HG03045 (cell line): Measurements from ENCODE around the gene SLC9B1.
"Not testable (repeated sequence)": the region's sequence is repeated elsewhere in the genome, so short reads cannot be mapped to it uniquely, and the experiment has no call there.

Source experiments
- ATAC-seq: cut with Tn5 transposase; IDR thresholded peaks from one replicate; pipeline ENCODE4 v1.9.1; 2021; ENCODE audit warnings: mild to moderate bottlenecking, moderate library complexity; ENCODE audit not compliant: unreplicated experiment

SLC9B1 gene

DNA sequence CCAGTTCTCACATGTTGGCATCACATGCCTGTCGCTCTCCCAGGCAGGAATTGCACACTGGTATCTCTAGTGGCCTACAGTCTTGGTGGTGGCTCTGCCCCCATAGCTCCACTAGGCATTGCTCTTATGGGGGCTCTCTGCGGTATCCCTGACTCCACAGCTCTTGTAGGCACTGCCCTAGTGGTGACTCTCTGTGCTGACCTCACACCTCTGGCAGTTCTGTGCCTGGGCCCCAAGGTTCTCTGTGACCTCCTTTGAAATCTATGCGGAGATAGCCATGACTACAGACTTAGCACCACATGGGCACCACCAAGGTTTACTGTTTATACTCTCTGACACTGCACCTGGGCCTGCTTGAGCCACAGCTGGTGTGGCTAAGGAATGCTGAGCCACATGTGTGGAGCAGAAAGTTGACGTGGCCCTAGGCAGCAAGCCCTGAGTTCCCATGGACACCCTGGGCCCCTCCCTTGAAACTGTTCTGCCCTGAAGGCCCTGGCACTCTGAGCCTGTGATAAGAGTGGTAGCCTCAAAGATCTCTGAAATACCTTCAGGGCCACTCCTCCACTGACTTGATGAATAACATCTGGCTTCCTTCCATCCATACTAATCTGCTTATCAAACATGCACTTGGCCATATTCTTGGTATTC is 8.0 kb downstream of the SLC9B1 start:
- no peak for ATAC-seq

DNA sequence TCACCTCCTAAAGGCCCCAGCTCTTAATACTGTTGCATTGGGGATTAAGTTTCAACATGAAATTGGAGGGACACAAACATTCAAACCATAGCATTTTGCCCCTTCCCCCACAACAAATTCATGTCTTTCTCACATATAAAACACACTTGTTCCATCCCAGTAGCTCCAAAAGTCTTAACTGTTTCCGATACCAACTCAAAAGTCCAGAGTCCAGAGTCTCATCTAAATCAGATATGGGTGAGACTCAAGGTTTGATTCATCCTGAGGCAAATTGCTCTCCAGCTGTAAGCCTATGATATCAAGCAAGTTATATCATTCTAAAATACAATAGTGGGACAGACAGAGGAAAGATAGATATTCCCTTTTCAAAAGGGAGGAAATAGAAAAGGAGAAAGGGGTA is 8.7 kb downstream of the SLC9B1 start:
- no peak for ATAC-seq

DNA sequence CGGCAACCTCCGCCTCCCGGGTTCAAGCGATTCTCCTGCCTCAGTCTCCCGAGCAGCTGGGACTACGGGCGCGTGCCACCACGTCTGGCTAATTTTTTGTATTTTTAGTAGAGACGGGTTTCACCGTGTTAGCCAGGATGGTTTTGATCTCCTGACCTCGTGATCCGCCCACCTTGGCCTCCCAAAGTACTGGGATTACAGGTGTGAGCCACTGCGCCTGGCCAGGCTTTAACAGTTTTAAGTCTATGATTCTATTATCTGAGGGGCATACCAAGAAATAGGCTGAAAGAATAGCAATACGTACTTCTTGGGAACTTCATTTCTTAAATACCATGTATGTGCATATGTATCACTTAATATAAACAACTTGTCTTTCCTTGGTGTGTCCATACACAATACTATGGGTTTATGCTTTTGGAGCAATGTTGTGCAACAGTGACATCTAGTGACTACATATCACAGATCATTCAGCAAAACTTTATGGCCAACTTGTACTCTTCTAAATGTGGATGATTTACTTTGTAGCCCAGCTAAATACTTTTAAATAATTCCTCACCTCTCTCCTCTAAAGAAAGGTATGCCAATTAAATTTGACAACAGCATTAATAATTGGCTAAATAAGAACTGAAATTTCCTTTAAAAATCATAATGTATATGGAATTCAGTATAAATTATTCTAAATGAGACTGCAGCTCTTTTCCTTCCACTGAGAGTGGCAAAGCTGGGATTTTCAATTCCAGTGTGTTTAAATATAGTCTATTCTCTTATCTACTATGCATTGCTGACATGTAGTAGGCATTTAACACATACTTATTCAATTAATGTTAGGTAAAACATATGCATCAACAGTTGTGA is 10.4 kb downstream of the SLC9B1 start:
- ATAC-seq: peak; percentile 76

DNA sequence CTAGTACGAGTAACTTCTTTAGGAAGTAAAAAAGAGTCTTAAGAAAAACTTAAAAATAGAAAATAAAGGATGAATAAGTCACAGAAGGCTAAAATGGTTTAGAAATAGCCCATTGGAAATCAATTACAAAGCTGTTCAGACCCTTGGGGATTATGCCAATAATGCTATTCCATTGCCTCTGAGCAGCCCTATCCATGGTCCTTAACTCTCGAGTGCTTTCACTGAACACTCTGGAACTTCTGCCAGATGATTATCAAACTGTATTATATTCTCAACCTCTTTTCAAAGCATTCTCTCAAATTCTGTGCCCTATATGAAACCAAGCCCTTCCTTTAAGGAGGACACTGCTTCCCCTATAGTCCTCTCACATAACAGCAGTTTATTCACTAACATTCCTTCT is 17.0 kb downstream of the SLC9B1 start:
- ATAC-seq: no peak

DNA sequence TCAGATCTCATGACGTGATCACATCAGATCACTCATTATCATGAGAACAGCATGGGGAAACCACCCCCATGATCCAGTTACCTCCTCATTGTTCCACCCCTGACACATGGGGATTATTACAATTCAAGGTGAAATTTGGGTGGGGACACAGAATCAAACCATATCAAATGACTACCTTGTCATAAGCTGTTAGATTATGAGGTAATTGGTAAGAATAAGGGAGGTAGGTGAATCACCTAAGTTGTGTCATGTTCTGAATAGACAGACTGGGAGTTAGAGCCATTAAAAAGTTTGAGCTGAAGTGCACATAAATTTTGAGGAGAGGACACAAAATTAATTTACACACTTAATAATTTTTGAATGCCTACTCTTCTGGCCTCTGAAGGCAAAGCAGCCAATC is 24.7 kb downstream of the SLC9B1 start:
- ATAC-seq: no peak

DNA sequence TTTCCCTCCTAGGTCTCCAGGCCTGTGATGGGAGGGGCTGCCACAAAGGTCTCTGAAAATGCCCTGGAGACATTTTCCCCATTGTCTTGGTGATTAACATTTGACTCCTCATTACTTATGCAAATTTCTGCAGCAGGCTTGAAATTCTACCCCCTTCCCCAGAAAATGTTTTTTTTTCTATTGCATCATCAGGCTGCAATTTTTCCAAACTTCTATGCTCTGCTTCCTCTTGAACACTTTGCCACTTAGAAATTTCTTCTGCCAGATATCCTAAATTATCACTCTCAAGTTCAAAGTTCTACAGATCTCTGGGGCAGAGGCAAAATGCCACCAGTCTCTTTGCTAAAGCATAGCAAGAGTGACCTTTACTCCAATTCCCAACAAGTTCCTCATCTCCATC is 25.5 kb downstream of the SLC9B1 start:
- ATAC-seq: not testable (repeated sequence)

DNA sequence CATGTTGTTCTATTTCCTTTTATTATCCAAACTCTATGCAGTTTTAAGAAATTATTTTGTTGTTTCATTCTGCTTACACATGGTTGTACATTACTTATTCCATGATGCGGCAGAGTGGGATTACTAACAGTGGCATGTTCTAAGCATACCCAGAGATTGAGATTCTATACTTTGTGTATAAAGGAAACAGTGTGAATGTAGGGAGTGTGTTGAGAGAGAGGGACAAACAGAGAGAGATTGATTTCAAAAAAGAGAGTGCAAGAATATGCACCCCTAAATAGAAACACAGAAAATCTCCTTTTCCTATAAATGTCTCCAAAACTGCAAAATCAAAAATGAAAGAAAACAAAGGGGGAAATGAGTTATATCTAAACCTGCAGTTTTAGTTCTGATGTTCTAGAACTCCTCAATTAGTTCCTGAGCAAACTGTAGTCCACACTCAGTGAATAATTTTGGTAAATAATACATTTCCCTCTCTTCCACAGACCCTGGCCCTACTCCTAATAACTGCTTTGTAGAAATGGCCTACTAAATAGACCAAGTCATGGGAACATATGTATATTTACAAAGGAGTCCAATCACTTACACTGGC is 31.0 kb downstream of the SLC9B1 start:
- ATAC-seq: no peak

DNA sequence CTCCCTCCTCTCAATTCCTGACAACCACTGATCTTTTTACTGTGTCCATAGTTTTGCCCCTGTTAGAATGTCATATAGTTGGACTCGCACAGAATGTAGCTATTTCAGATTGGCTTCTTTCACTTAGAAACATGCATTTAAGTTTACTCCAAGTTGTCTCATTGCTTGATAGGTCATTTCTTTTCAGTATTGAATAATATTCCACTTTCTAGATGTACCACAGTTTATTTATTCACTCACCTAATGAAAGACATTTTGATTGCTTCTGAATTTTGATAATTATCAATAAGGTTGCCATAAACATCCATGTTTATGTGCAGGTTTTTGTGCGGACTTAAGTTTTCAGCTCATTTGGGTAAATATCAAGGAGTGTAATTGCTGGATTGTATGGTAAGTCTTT is 38.5 kb downstream of the SLC9B1 start:
- no peak for ATAC-seq

DNA sequence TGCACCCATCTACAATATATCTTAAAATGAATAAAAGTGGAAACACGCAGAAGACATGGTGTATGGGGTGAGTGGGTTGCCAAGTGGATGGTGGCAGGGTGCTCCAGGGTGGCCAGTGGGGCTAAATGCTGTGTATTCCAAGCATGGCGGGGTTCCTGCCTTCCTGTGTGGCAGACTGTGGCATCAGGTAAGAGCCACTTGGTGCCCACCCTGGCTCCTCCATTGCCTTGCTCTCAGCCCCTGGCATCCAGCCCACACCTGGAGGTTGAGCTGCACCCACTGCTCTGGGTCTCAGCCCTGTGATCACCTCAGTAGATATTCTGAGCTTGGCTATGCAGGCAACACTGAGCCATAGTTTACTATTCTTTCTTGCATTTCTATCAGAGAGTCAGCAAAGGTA is 57.7 kb downstream of the SLC9B1 start:
- ATAC-seq: not testable (repeated sequence)

DNA sequence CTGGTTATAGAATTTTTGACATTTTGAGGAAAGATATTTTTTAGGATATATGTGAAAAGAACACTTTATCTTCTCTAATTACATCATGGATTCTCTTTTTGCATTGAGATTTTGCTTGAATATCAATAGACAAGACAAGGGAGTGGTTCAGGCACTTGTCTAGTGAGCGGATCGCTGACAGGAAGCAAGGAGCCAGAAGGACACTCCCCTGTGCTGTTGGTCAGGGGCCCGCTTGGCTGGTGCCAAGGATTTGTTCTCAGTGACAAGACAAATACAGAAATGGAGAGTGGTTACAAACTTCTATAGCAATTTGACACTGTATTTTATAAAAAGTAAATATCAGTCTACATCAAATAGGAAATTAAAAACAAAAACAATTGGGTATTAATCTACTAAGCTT is 60.0 kb downstream of the SLC9B1 start:
- no peak for ATAC-seq

DNA sequence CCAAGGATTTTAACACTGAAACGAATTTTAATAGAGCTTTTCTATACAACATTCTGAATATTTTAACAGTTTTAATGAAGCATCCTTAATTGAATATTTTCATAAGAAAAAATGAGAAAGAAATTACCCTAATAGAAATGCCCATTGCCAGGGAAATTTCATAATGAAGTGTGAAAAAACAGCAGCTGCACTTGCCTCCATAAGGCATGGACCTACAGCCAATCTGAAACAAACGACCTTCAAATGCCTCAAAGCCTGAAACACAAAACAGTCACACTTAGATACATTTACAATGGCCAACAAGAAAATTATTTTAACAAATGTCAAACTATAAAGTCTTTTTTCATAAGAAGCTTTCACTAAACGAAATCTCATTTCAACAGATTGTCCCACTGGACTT is 74.4 kb downstream of the SLC9B1 start:
- no peak for ATAC-seq

DNA sequence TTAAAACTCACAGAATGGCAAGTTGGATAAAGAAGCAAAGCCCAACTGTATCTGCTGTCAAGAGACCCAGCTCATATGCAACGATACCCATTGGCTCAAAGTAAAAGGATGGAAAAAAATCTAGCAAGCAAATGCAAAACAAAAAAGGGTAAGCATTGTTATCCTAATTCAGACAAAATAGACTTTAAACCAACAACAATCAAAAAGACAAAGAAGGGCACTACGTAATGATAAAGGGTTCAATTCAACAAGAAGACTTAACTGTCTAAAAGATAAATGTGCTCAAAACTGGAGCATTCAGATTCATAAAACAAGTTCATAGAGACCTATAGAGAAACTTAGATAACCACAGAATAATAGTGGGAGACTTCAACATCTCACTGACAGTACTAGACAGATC is 81.4 kb downstream of the SLC9B1 start:
- ATAC-seq: not testable (repeated sequence)

DNA sequence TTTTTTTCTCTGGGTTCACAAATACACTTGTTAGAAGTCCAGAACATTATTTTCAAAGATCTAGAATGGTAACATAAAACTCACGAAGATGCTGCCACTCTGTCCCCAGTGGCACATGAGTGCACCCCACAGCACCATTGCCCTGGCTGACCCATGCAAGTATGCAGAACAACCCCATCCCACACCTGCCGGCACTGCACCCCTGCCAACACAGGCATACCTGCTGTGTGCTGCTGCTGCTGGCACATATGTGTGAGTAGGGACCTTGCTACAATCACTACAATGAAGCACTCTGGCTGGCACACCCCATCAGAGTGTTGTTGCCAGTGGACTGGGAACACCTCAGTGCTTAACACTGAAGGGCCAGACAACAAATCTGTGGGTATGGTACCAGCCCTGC is 83.8 kb downstream of the SLC9B1 start:
- no peak for ATAC-seq

DNA sequence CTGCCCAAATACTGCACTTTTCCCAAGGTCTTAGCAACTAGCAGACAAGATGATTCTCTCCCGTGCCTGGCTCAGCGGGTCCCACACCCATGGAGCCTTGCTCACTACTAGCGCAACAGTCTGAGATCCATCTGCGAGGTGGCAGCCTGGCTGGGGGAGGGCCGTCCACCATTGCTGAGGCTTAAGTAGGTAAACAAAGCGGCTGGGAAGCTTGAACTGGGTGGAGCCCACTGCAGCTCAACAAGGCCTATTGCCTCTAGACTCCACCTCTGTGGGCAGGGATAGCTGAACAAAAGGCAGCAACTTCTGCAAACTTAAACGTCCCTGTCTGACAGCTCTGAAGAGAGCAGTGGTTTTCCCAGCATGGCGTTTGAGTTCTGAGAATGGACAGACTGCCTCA is 99.8 kb downstream of the SLC9B1 start:
- ATAC-seq: not testable (repeated sequence)

DNA sequence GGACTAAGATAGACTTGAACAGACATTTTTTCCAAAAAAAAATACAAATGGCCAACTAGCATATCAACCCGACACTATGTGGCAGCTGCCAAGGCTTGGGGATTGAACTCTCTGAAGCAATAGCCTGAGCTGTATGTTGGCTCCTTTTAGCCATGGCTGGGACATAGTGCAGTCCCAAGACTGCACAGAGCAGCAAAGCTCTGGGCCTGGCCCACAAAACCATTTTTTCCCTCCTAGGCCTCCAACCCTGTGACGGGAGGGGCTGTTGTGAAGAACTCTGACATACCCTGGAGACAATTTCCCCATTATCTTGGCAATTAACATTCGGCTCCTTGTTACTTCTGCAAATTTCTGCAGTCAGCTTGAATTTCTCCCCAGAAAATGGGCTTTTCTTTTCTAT is 100.6 kb downstream of the SLC9B1 start:
- no peak for ATAC-seq

DNA sequence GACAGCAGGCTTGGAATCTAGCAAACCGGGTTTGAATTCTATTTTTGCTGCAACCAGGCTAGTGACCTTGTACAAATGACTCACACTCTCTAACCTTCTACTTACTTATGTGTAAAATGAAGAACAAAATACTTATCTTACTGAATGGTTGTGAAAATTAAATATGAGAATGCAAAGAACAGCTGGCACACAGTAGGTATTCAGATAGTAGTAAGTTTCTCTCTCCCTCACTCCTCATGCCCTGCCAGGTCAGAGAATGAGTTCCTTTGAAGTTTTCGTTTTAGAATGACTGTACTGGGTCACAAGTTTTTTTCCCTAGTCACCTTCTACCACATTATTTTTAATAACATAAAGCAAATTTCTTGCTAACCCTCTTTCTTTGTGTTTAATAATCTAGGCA is 117.7 kb downstream of the SLC9B1 start:
- ATAC-seq: no peak

DNA sequence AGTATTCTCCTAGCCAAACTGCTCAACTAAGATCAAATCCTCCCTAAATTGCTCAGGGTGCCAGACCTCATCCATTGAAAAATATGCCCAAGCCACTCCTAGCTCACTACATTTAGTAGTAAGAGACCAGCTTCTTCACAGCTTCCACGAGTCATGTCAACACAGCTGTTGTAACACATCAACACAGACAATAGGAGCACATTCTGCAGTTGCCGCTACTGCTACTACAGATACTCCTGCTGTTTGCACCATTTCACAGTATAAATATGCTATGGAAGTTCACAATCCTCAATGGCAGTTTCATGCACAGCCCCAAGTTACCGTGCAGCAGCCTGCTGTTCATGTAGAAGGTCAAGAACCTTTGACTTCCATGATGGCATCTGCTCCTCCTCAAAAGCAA is 121.9 kb downstream of the SLC9B1 start:
- not testable (repeated sequence) for ATAC-seq

DNA sequence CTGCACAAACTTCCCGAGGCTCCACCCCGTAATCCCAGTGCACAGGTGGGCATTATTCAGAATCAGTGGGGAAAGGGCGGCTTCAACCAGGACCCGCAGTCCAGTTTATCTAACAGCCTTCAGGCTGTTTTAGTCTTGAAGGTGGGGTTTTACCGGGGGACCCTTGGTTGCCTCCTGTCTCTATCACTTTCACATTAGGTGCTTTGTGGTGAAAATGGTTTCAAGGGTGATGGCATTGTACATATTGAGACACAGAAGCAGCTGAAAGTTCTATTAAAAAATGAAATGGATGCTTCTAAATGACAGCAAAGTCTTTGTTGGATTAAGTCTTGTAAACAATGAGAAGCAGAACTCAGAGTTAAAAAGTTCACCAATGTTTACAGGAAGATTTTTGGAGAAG is 123.0 kb downstream of the SLC9B1 start:
- ATAC-seq: not testable (repeated sequence)

DNA sequence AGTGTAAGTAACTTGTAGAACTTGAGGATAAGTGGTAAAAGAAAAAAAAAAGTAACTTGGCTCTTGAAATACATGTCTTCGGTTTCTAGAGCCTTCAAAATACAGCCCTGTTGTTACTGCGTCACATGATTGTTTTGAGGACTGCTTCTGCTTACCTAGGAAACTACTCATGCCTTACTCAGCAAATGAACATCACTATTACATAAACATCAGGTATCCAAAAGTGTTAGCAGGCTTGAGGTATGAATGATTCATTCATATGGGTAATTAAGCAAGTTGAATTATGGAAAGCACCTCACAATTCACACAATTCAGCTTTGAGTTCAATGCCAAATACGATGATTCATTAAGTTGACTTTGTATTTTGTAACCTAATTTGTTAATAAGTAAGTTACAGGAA is 129.6 kb downstream of the SLC9B1 start:
- not testable (repeated sequence) for ATAC-seq

DNA sequence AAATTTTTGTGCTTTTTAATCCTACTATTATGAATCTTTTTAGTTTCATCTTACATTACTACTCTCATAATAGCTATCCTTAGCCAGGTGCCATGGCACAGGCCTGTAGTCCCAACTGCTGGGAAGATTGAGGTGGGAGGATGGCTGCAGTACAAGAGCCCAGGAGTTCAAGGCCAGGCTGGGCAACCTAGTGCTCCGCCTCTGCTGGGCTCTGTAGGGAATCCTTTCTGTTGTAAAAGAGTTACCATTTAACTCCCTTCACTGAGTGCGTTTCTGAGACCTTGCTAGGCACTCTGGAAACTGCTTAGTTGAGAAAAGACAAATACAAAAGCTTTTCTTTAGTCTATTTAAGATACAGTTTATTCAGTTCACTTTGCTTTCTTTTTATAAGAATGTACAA is 130.9 kb downstream of the SLC9B1 start:
- not testable (repeated sequence) for ATAC-seq

DNA sequence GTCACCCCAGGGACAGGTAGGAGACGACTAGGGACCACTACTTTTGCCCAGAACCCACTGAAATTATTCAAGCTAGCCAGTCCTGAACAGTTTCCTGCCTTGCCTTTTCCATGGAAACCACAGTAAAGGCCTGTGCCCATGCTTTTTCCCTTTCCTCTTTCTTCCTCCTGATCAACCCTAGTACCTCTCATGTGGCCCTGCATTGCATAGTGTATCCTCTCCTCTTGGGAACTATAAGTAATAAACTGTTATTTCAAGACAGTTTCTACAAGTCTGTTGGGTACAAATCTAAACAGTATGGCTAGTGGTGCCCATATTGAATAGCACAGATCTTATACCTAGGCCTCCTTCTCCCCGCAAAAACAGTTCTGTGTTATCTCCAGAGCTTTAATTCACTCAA is 136.2 kb downstream of the SLC9B1 start:
- ATAC-seq: no peak

DNA sequence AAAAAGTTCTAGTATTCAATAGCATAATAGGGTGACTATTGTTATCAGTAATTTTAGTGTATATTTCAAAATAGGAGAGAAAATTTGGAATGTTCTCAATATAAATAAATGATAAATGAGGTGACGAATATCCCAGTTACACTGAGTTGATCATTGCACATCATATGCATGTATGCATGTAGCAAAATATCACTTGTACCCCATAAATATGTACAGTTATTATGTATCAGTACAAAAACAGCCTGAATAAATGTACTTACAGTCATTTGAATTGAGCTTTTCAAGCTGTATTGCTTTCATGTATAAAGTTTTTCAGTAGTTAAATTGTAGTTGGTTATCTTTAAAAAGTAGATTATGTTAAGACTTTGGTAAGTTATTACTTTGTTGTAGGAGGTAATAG is 138.2 kb downstream of the SLC9B1 start:
- ATAC-seq: no peak
